Ecto neural progenitor cell (in vitro differentiated cells): ENCODE data around the gene GALNT14.

Experiments
- DNase-seq: peaks from one replicate; pipeline ENCODE4 v3.0.0-alpha.2; 2018; ENCODE audit warnings: low spot score

GALNT14 gene

GRCh38 chr2:31055938-31056337 lies 82.3 kb downstream of the GALNT14 start:
- no peak for DNase-seq

DNA sequence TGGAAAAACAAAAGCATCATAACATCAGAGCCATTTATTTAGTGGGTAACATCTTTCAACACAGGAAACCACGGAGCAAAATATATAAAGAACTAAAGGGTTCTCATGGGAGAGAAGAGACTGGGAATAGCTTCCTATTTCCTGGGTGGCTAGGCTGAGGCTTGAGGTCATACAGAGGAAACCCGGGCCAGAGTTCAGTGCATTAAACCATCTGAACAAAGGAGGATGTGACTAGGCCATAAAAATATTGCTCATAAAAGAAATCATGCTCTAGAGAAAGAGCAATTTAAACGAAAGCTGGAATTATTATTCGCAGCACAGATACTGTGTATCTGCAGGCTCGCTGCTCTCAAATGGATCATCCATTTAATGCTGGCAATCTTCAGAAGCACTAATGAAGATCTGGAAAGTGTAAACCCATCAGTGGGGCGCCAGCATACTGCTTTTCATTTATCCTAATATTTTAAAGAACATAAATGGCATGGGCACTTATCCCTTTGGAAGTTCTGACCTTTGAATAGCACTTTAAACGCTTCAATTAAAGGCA lies 83.3 kb downstream of the GALNT14 start:
- no peak for DNase-seq

DNA sequence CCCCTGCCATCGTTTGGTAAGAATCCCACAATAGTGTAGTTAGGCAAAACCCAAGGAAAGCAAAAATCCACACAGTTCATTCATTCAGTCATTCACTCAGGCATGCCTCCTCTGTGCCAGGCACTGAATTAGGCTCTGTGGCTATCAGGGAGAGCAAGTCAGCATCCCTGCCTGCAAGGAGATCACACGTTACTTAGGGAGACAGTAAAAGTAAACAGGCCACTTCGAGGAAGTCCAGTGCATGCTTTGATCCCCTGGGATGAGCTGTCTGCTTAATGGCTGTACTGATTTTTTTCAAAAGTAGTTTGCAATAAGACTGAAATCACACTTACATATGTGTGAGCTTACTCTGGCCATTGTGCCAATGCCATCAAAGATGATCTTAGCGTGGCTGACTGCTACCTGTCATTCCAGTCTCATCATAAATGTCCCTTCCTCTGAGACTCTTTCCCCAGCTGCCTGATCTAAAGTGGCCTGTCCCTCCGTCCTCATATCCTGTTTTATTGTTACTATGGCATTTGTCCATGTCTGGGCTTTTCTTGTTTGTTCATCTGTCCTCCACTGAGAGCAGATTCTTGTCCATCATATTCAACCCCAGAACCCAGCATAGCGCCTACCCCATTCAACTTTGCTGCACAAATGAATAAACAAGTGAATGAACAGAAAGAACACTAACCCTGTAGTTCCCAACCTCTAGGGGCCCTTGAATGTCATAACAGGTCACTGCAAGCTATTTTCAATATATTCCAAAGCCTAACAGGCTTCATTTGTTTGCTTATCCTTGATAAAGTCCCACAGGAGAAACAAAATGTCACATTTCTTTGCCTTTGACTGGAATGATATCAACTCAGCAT lies 84.1 kb downstream of the GALNT14 start:
- no peak for DNase-seq

- DNase-seq = no peak
Observed at GRCh38 chr2:31052284-31052683, 86.0 kb downstream of the GALNT14 start.

GRCh38 chr2:31051258-31052140 lies 86.7 kb downstream of the GALNT14 start:
- no peak for DNase-seq

DNA sequence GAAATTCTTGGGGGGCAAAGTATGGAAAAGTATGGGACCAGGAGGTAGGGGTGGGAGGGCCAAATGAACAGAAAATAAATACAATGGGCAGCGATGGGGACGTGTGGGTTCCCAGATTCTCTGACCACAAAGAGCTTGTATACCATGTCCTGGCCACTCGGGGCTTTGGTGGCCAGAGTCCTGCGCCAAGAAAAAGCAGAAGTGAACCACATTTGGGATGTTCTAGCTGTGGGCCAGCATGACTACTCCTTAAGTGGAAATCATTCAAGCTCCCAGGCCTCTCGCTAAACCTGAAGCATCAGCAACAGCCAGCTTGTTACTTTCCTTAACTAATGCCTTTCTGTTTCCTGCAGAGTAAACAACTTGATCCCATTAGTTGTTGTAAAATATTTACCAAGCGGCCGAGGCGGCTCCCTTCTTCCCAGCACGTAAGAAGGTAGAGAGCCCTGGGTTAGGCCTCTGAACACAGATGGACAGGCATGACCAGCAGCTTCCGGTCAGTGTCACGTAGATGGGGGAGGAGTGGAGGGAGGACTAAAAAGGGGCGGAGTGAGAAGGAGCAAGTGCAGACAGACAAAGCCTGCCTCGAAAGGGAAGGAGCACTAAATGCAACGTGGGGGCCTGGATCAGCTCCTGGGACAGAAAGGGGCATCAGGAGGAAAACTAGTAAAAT lies 88.2 kb downstream of the GALNT14 start:
- DNase-seq = no peak

- DNase-seq = no peak
Observed at GRCh38 chr2:31049264-31049663, 89.0 kb downstream of the GALNT14 start.

DNA sequence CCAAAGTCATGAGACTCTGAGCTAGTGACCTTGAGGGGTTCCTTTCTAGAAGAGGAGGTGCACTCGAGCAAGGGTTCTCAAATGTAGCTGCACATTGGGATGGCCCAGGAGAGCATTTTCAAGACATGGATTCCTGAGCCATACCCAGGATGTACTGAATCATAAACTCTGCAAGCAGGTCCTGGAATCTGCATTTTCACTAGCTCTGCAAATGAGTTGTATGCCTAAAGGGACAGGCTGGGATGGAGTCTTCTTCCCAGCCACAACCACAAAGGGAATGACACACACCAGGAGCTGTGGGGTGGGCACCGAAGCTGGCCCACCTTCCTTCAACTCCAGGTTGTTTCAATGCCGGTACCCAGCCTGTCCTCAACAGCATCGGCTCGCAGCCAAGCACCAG lies 90.6 kb downstream of the GALNT14 start:
- no peak for DNase-seq

DNA sequence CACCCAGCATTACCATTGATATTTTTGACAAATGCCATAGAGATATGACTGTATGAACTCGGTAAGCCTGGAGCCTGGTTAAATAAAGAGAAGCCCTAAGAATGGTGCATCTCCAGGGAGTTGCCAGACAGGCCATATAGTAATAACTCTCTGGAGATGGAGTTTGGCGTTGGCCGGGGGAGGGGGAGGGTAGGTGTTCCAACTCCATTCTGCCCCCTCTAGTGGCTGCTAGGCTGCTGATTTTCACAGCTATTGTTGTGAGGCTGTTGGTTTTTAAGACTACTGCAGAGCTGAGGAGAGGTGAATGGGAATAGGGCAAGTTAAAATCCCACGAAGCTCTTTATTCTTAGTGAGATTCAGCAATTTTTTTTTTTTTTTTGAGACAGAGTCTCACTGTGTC lies 99.9 kb downstream of the GALNT14 start:
- no peak for DNase-seq

- no peak for DNase-seq
Observed at GRCh38 chr2:31037058-31037457, 101.2 kb downstream of the GALNT14 start.

GRCh38 chr2:31033032-31033431 lies 105.2 kb downstream of the GALNT14 start:
- no peak for DNase-seq

GRCh38 chr2:31032475-31032874 lies 105.8 kb downstream of the GALNT14 start:
- no peak for DNase-seq

- DNase-seq = no peak
Observed at GRCh38 chr2:31031132-31031706, 107.0 kb downstream of the GALNT14 start.

DNA sequence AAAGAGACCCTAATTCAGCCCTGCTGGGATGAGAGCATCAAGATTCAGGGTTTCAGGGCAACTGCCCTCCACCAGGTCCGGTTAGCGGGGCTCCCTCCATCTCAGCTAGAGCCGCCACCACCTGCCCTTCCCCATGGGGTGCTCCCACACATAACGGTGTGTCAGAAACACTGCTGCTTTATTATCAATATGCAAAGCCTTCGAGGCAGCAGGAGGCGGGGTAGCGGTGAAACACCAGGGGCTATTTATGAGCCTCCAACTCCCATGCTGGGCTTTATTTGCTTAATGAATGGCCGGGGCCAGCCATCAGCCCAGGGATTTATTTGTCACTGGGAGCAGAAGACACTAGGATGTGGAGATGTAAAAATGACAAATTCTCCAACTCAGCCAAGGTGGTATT lies 109.8 kb downstream of the GALNT14 start:
- no peak for DNase-seq

- no peak for DNase-seq
Observed at GRCh38 chr2:31027549-31027948, 110.7 kb downstream of the GALNT14 start.

DNA sequence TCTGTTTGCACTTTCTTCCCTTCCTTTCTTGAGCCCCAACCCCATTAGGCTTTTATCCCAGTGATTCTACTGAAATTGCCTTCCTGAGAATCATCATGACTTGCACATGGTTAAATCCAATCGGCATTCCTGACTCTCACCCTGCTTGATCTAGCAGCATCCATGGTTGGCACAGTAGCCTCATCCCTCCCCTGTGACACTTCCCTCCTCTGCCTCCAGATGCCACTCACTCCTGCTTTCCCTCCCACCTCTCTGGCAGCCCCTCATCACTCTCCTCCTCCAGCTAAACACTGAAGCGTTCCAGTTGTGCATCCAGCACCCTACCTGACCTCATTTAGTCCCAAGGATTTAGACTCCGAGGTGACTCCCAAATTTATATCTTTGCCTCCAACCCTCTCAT lies 114.7 kb downstream of the GALNT14 start:
- DNase-seq = no peak

DNA sequence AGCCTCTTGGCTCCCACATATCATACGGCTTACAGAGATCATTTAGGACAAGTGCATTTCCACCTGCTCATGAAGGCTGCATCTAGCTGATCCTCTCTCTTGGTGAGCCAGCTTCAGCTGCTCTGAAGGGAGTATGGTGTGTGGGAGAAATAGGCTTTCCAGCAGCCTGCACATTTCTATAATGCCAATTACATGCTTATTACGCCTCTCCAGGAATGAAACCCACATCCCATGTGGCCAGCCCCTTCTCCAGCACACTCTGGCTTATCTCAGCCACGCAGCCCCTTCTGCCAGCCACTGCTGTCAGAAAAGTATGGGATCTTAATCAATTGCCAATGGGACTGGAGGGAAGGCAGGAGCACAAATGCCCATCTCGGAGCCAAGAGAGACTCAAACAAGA lies 117.5 kb downstream of the GALNT14 start:
- DNase-seq = no peak

GRCh38 chr2:31018280-31018679 lies 120.0 kb downstream of the GALNT14 start:
- DNase-seq = no peak

DNA sequence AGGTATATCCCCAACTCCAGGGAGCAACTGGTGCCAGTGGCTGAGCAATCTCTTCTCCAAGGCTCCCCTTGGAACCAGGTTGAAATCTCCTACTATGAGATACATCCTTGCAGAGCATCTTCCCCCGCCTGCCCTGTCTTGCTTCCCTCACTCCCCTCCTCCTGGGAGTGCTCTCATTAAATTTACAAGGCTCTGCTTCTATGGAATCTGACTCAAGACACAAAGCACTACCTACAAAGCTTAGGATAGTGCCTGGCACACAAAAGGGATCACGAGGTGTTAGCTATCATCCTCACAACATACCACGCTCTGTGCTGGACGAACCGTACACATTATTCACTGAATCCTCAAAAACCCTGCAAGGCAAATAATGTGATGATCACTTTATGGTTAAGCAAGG lies 121.6 kb downstream of the GALNT14 start:
- no peak for DNase-seq

- DNase-seq = no peak
Observed at GRCh38 chr2:31014516-31014915, 123.7 kb downstream of the GALNT14 start.

DNA sequence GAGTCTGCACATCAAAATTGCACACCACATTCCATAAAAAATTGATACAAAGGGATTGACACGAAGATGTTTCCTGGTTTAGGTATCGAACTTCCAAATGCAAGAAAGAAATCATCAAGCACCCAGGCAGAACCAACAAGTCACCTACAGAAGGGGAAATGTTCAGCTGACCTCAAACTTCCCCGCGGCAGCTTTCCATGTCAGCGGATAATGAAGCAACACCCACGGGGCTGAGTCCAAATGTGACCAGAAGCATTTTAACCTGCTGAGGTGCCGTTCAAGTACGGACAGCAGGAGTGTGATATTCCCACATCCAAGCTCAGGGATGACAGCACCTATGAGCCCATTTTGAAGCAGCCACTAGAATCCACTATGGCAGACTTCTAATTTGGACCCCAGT lies 124.9 kb downstream of the GALNT14 start:
- DNase-seq = no peak

DNA sequence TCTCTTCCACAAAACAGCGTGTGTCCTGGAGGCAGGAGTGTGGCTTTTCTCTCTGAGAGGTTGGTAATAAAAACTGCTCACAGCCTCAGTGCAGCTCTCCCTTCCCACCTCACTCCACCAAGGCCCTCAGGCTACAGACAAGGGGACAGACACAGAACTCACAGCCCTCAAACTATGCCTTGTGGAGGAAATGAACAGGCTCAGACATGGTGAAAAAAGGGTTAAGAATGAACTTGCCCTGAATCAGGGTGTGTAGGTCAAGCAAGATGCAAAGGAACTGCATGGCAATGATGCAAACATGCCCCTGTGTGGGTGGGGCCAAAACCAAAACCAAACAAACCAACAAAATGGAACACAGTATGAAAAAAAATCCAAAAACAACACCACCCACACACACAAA lies 125.8 kb downstream of the GALNT14 start:
- no peak for DNase-seq
